Loucy (cell line): ENCODE data around the gene RPL41.

Source experiments
- EZH2phosphoT487 ChIP-seq: fragments of 200-600 bp; IDR thresholded peaks from 2 replicates; pipeline ENCODE4 v1.6.1; 2018; ENCODE audit warnings: antibody characterized with exemption, mild to moderate bottlenecking, moderate library complexity, borderline replicate concordance
- TF ChIP-seq, protein P1 (sequence below): fragments of 200-600 bp; sonication (generic); conservative IDR thresholded peaks from 2 replicates; pipeline ENCODE4 v1.5.1; 2014; ENCODE audit warnings: mild to moderate bottlenecking, antibody characterized with exemption, low read length

GRCh38 chr12:56141946-56142784, 25.7 kb downstream of the RPL41 start:
- TF ChIP-seq, protein P1, sequence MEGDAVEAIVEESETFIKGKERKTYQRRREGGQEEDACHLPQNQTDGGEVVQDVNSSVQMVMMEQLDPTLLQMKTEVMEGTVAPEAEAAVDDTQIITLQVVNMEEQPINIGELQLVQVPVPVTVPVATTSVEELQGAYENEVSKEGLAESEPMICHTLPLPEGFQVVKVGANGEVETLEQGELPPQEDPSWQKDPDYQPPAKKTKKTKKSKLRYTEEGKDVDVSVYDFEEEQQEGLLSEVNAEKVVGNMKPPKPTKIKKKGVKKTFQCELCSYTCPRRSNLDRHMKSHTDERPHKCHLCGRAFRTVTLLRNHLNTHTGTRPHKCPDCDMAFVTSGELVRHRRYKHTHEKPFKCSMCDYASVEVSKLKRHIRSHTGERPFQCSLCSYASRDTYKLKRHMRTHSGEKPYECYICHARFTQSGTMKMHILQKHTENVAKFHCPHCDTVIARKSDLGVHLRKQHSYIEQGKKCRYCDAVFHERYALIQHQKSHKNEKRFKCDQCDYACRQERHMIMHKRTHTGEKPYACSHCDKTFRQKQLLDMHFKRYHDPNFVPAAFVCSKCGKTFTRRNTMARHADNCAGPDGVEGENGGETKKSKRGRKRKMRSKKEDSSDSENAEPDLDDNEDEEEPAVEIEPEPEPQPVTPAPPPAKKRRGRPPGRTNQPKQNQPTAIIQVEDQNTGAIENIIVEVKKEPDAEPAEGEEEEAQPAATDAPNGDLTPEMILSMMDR, result no peak
- TF ChIP-seq EZH2phosphoT487, result no peak
